K562 (cell line): ENCODE results near the gene TMEM203. TPM values are rescaled to one million over a fixed set of nuclear protein-coding genes. Genes with fewer than 3 reads are reported as not detected.

Experiments
- BRCA1 ChIP-seq, 2 experiments: fragments of 450-650 bp in 1 of 2; sonication (generic) in 1 of 2; formaldehyde crosslinking in 1 of 2; IDR thresholded peaks; 2 replicates each; pipeline versions ENCODE4 v1.5.0 to v1.6.1; 2017 to 2020; ENCODE audit warnings: mild to moderate bottlenecking in 1 of 2, missing genetic modification reagents in 1 of 2
- BRF1 ChIP-seq: IDR thresholded peaks from 3 replicates; pipeline ENCODE4 v1.6.1; 2011; ENCODE audit warnings: borderline replicate concordance, mild to moderate bottlenecking; ENCODE audit not compliant: insufficient read length; ENCODE audit errors: extremely low read depth
- CHCHD3 ChIP-seq: fragments of 250-450 bp; sonication (Bioruptor Pico); IDR thresholded peaks from 2 replicates; pipeline ENCODE4 v2.1.2; 2022; ENCODE audit warnings: mild to moderate bottlenecking
- GATAD2B ChIP-seq: fragments of 450-650 bp; IDR thresholded peaks from 2 replicates; pipeline ENCODE4 v1.6.1; 2017; ENCODE audit warnings: mild to moderate bottlenecking, borderline replicate concordance
- MCM3 ChIP-seq: fragments of 450-650 bp; IDR thresholded peaks from 2 replicates; pipeline ENCODE4 v1.6.1; 2016
- MYC ChIP-seq, 2 experiments: fragments of 250-450 bp in 1 of 2; sonication (Bioruptor Pico) in 1 of 2; IDR thresholded peaks; 2 replicates each; pipeline versions ENCODE4 v1.5.1 to v1.6.1; 2012 to 2021; ENCODE audit warnings: low read depth in 2 of 2, borderline replicate concordance in 1 of 2, improper control_type of control experiment in 1 of 2, low read length in 1 of 2, mild to moderate bottlenecking in 1 of 2, moderate library complexity in 1 of 2
- PCBP2 ChIP-seq: fragments of 200-400 bp; formaldehyde crosslinking; IDR thresholded peaks from 2 replicates; pipeline ENCODE4 v1.6.1; 2018; ENCODE audit warnings: low read length, low read depth, mild to moderate bottlenecking, moderate library complexity; ENCODE audit not compliant: poor library complexity, severe bottlenecking
- RBFOX2 ChIP-seq: fragments of 200-400 bp; formaldehyde crosslinking; IDR thresholded peaks from 2 replicates; pipeline ENCODE4 v1.6.1; 2017; ENCODE audit warnings: low read depth, mild to moderate bottlenecking, low read length, moderate library complexity
- SIN3B ChIP-seq: fragments of 450-650 bp; IDR thresholded peaks from 2 replicates; pipeline ENCODE4 v1.6.1; 2017; ENCODE audit warnings: low read depth, mild to moderate bottlenecking, moderate library complexity
- USF1 ChIP-seq: sonication (generic); formaldehyde crosslinking; IDR thresholded peaks from 2 replicates; pipeline ENCODE4 v1.9.0; 2022; ENCODE audit warnings: mild to moderate bottlenecking, missing genetic modification reagents
- ZNF197 ChIP-seq: fragments of 200-800 bp; sonication (Bioruptor generic); IDR thresholded peaks from 2 replicates; pipeline ENCODE4 v1.6.1; 2016; ENCODE audit warnings: low read depth, missing genetic modification characterization, missing compliant biosample characterization
- ZNF232 ChIP-seq: sonication (generic); formaldehyde crosslinking; IDR thresholded peaks from 2 replicates; pipeline ENCODE4 v1.8.0; 2022; ENCODE audit warnings: mild to moderate bottlenecking, missing genetic modification reagents
- ZNF311 ChIP-seq: fragments of 250-450 bp; sonication (Bioruptor Pico); IDR thresholded peaks from 2 replicates; pipeline ENCODE4 v1.4.0; 2020; ENCODE audit warnings: mild to moderate bottlenecking, moderate library complexity
- ZNF511 ChIP-seq: sonication (generic); formaldehyde crosslinking; IDR thresholded peaks from 2 replicates; pipeline ENCODE4 v1.8.0; 2022; ENCODE audit warnings: mild to moderate bottlenecking, missing genetic modification reagents
- ZSCAN29 ChIP-seq: fragments of 450-650 bp; IDR thresholded peaks from 2 replicates; pipeline ENCODE4 v1.6.1; 2017
- polyA plus RNA-seq, 8 experiments: library from polyadenylated mRNA; depleted of rRNA in 4 of 8; stranded (reverse) in 5 of 8; unstranded in 3 of 8; fragments of >200 nt; fragmentation: Nextera tagmentation in 2 of 8; fragmentation: Illumina TruSeq in 1 of 8; extraction: Ambion mirVana in 2 of 8; extraction: Trizol in 1 of 8; gene quantifications; 2 replicates each; pipeline versions ENCODE4 v1.2.1 to v1.2.3, GENCODE V29; 2011 to 2014; ENCODE audit warnings: inconsistent platforms in 1 of 8, missing spikeins in 1 of 8
- total RNA-seq, 7 experiments: library from RNA; depleted of rRNA in 6 of 7; stranded (reverse); fragments of >200 nt in 6 of 7; fragmentation: Illumina TruSeq in 2 of 7; extraction: Trizol in 2 of 7; gene quantifications; 2 replicates each; pipeline versions ENCODE4 v1.2.1 to v1.2.3, GENCODE V29; 2011 to 2021; ENCODE audit warnings: low replicate concordance in 1 of 7
- TF ChIP-seq, protein P1 (sequence below), 2 experiments: fragments of 450-650 bp; IDR thresholded peaks; 2 replicates each; pipeline ENCODE4 v1.6.1; 2016; ENCODE audit warnings: mild to moderate bottlenecking in 2 of 2, borderline replicate concordance in 1 of 2, low read depth in 1 of 2, moderate library complexity in 1 of 2

The TMEM203 gene
- total and polyA plus RNA-seq, 9 of the 15 experiments (the other 6 are each of a cell fraction or from before 2014, with no cell fraction given) = 8.8 to 59.5 (median 37.6) TPM

- TF ChIP-seq CHCHD3 (no peak), BRF1 (no peak), MCM3 (no peak), PCBP2 (no peak), ZNF197 (CRISPR knock-in tag) (no peak), BRCA1 (IDR thresholded peaks at IDR 0.05) (no peak), BRCA1 (CRISPR knock-in tag; IDR thresholded peaks at IDR 0.05) (no peak), ZNF311 (no peak), ZSCAN29 (no peak), RBFOX2 (peak; percentile 49; the same call in 1 of the 2 replicates), USF1 (CRISPR knock-in tag) (peak; percentile 70; the same call in 1 of the 2 replicates), ZNF511 (CRISPR knock-in tag) (peak; percentile 57; the same call in 1 of the 2 replicates), SIN3B (no peak), MYC (IDR thresholded peaks at IDR 0.05; ENCODE audit: low read depth, low read length) (peak; percentile 72), MYC (CRISPR knock-in tag; IDR thresholded peaks at IDR 0.05; ENCODE audit: borderline replicate concordance, low read depth) (no peak), ZNF232 (CRISPR knock-in tag) (no peak), GATAD2B (no peak)
- TF ChIP-seq, protein P1, sequence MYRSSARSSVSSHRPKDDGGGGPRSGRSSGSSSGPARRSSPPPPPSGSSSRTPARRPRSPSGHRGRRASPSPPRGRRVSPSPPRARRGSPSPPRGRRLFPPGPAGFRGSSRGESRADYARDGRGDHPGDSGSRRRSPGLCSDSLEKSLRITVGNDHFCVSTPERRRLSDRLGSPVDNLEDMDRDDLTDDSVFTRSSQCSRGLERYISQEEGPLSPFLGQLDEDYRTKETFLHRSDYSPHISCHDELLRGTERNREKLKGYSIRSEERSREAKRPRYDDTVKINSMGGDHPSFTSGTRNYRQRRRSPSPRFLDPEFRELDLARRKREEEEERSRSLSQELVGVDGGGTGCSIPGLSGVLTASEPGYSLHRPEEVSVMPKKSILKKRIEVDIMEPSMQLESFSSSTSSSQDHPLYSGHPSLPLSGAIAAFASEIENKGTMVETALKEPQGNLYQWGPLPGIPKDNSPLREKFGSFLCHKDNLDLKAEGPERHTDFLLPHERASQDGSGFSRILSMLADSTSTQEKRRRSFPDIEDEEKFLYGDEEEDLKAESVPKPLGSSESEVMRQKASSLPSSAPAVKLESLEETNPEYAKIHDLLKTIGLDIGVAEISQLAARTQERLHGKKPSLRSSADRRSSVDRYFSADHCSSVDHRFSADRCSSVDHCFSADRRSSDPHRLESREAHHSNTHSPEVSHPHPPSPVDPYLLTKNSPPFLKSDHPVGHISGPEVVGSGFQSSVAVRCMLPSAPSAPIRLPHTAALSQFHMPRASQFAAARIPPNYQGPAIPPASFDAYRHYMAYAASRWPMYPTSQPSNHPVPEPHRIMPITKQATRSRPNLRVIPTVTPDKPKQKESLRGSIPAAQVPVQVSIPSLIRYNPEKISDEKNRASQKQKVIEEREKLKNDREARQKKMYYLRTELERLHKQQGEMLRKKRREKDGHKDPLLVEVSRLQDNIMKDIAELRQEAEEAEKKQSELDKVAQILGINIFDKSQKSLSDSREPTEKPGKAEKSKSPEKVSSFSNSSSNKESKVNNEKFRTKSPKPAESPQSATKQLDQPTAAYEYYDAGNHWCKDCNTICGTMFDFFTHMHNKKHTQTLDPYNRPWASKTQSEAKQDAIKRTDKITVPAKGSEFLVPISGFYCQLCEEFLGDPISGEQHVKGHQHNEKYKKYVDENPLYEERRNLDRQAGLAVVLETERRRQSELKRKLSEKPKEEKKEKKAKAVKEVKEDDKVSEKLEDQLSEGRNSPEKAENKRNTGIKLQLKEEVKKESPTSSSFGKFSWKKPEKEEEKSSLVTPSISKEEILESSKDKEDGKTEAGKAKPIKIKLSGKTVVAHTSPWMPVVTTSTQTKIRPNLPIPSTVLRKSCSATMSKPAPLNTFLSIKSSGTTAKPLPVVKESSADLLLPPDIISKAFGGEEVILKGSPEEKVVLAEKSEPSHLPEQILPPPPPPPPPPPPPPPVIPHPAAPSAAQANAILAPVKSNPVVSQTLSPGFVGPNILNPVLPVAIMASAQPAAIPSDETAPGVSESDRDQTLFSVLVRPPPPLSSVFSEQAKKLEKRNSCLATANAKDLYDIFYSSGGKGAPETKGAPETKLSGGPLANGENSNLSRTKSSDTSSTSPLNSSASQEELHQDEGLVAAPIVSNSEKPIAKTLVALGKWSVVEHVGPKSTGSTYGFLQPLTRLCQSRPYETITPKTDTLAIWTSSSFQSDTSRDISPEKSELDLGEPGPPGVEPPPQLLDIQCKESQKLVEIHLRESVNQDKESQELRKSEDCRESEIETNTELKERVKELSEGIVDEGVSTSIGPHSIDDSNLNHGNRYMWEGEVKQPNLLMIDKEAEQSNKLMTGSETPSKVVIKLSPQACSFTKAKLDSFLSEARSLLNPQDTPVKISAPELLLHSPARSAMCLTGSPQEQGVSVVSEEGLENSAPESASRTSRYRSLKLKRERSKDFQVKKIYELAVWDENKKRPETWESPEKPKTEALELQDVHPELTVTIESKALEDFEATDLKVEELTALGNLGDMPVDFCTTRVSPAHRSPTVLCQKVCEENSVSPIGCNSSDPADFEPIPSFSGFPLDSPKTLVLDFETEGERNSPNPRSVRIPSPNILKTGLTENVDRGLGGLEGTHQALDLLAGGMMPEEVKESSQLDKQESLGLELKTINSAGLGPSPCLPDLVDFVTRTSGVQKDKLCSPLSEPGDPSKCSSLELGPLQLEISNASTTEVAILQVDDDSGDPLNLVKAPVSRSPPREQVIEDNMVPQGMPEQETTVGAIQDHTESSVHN (IDR thresholded peaks at IDR 0.05; ENCODE audit: borderline replicate concordance in 1 of 2, low read depth in 1 of 2) = no peak
Measured at GRCh38 chr9:137236238-137236935, 30.9 kb upstream of the TMEM203 start (continued).
